HT-29 (cell line): ENCODE results near the gene C11orf98. TPM values are rescaled to one million over a fixed set of nuclear protein-coding genes. Genes with fewer than 3 reads are reported as not detected.
"Not testable (repeated sequence)": the region's sequence is repeated elsewhere in the genome, so short reads cannot be mapped to it uniquely, and the experiment has no call there.

Source experiments
- DNase-seq: peaks from one replicate; pipeline ENCODE4 v3.0.0-alpha.2; 2015; ENCODE audit warnings: low spot score
- total RNA-seq: library from RNA; depleted of rRNA; stranded (reverse); fragments of >200 nt; shearing (Covaris generic); gene quantifications from 2 replicates; pipeline ENCODE4 v1.2.3, GENCODE V29; 2014

C11orf98 gene
- total RNA-seq, 1 experiment from 2014 or later = 322 TPM

GRCh38 chr11:62654297-62654696 lies 10.7 kb downstream of the C11orf98 start:
- DNase-seq = no peak

GRCh38 chr11:62652161-62653006 lies 12.6 kb downstream of the C11orf98 start:
- peak; percentile 25 for DNase-seq

GRCh38 chr11:62650283-62650682 lies 14.7 kb downstream of the C11orf98 start:
- not testable (repeated sequence) for DNase-seq

GRCh38 chr11:62649486-62649885 lies 15.5 kb downstream of the C11orf98 start:
- DNase-seq = no peak

GRCh38 chr11:62648967-62649364 lies 16.0 kb downstream of the C11orf98 start:
- DNase-seq = no peak

GRCh38 chr11:62648185-62648966 lies 16.6 kb downstream of the C11orf98 start:
- no peak for DNase-seq

GRCh38 chr11:62647609-62648005 lies 17.4 kb downstream of the C11orf98 start:
- no peak for DNase-seq

- no peak for DNase-seq
Observed at GRCh38 chr11:62646825-62647608, 18.0 kb downstream of the C11orf98 start.

GRCh38 chr11:62645946-62646824 lies 18.8 kb downstream of the C11orf98 start, which contains the start of gene GANAB:
Gene GANAB, minus strand, starts transcription at chr11:62646613. Its CDS starts 14 bp downstream, at chr11:62646599.
- DNase-seq = peak; percentile 100

- no peak for DNase-seq
Observed at GRCh38 chr11:62645671-62645945, 19.4 kb downstream of the C11orf98 start.

GRCh38 chr11:62644220-62644619 lies 20.8 kb downstream of the C11orf98 start:
- DNase-seq = no peak

- DNase-seq = no peak
Observed at GRCh38 chr11:62632492-62632891, 32.5 kb downstream of the C11orf98 start.

GRCh38 chr11:62627713-62628112 lies 37.3 kb downstream of the C11orf98 start:
- DNase-seq = peak; percentile 32

- DNase-seq = no peak
Observed at GRCh38 chr11:62622476-62623089, 42.4 kb downstream of the C11orf98 start.

GRCh38 chr11:62621567-62622470 lies 43.2 kb downstream of the C11orf98 start, which contains the start of gene B3GAT3:
Gene B3GAT3, minus strand, starts transcription at chr11:62621986. Its CDS starts 39 bp downstream, at chr11:62621947.
- peak; percentile 100 for DNase-seq

- no peak for DNase-seq
Observed at GRCh38 chr11:62621027-62621566, 43.9 kb downstream of the C11orf98 start.

- DNase-seq = not testable (repeated sequence)
Observed at GRCh38 chr11:62616957-62617356, 48.1 kb downstream of the C11orf98 start.

GRCh38 chr11:62615521-62615920 lies 49.5 kb downstream of the C11orf98 start:
- no peak for DNase-seq

- DNase-seq = peak; percentile 58
Observed at GRCh38 chr11:62614275-62614674, 50.7 kb downstream of the C11orf98 start.
